Endodermal cell (in vitro differentiated cells): ENCODE results near the gene ACAP3. TPM values are rescaled to one million over a fixed set of nuclear protein-coding genes. Genes with fewer than 3 reads are reported as not detected.

Experiments
- DNase-seq: peaks from one replicate; pipeline ENCODE4 v3.0.0-alpha.2; 2017
- H3K27ac ChIP-seq: 2 replicates; pipeline ENCODE4 v1.5.1; 2013; ENCODE audit warnings: mild to moderate bottlenecking, low read depth, low read length, moderate library complexity
- H3K27me3 ChIP-seq: 2 replicates; pipeline ENCODE4 v1.6.1; 2013; ENCODE audit warnings: mild to moderate bottlenecking, low read length, moderate library complexity; ENCODE audit not compliant: insufficient read depth, control insufficient read depth, poor library complexity, severe bottlenecking
- H3K36me3 ChIP-seq: 2 replicates; pipeline ENCODE4 v1.7.0; 2013; ENCODE audit warnings: mild to moderate bottlenecking, low read length, moderate library complexity; ENCODE audit not compliant: control insufficient read depth, insufficient read depth
- H3K4me1 ChIP-seq: one replicate; pipeline ENCODE4 v1.7.0; 2013; ENCODE audit warnings: low read length; ENCODE audit not compliant: control insufficient read depth, insufficient read depth
- H3K4me3 ChIP-seq: 2 replicates; pipeline ENCODE4 v1.5.1; 2013; ENCODE audit warnings: mild to moderate bottlenecking, low read length, moderate library complexity
- H3K9ac ChIP-seq: 2 replicates; pipeline ENCODE4 v1.6.1; 2013; ENCODE audit warnings: mild to moderate bottlenecking, low read length, moderate library complexity; ENCODE audit not compliant: poor library complexity, severe bottlenecking; ENCODE audit errors: extremely low read depth
- H3K9me3 ChIP-seq: 2 replicates; pipeline ENCODE4 v1.6.1; 2013; ENCODE audit warnings: mild to moderate bottlenecking, low read length, moderate library complexity; ENCODE audit not compliant: control insufficient read depth
- H3K27ac Mint-ChIP-seq: 2 replicates; pipeline ENCODE4 v1.8.0; 2020; ENCODE audit warnings: mixed read lengths
- H3K27me3 Mint-ChIP-seq: 2 replicates; pipeline ENCODE4 v1.8.0; 2021; ENCODE audit warnings: mild to moderate bottlenecking, mixed read lengths; ENCODE audit not compliant: insufficient read depth
- H3K36me3 Mint-ChIP-seq: 2 replicates; pipeline ENCODE4 v1.8.0; 2020; ENCODE audit warnings: low read depth, mixed read lengths
- H3K4me1 Mint-ChIP-seq: 2 replicates; pipeline ENCODE4 v1.8.0; 2020; ENCODE audit warnings: mixed read lengths
- H3K4me3 Mint-ChIP-seq: 2 replicates; pipeline ENCODE4 v1.8.0; 2020; ENCODE audit warnings: mild to moderate bottlenecking, moderate library complexity, mixed read lengths
- H3K9me3 Mint-ChIP-seq: 2 replicates; pipeline ENCODE4 v1.8.0; 2020; ENCODE audit warnings: mild to moderate bottlenecking, mixed read lengths
- WGBS, 2 experiments: methylation state at CpG; one replicate each; pipeline versions ENCODE4 v1.1.5 to v1.1.7; 2013; ENCODE audit warnings: missing lambda C conversion rate in 2 of 2, mixed read lengths in 1 of 2; ENCODE audit not compliant: insufficient coverage in 1 of 2, insufficient read length in 1 of 2; 5-methylcytosine and 5-hydroxymethylcytosine counted together
- total RNA-seq, 2 donors: library from RNA; stranded (reverse); fragmentation: NEBNext Ultra II Directional in 1 of 2; extraction: Animal tissue kit (Norgen Biotek cat#: 25700) in 1 of 2; gene quantifications; 2 replicates in 1 of 2; 3 replicates in 1 of 2; pipeline ENCODE4 v1.2.1, GENCODE V29; 2021
- TF ChIP-seq, protein P1 (sequence below): fragments of 200-600 bp; sonication (generic); conservative IDR thresholded peaks from 2 replicates; pipeline ENCODE4 v1.5.0; 2021; ENCODE audit warnings: antibody characterized with exemption, mild to moderate bottlenecking

The ACAP3 gene
- total RNA-seq, 2 donors from 2014 or later: 36.8 to 43.5 TPM

DNA sequence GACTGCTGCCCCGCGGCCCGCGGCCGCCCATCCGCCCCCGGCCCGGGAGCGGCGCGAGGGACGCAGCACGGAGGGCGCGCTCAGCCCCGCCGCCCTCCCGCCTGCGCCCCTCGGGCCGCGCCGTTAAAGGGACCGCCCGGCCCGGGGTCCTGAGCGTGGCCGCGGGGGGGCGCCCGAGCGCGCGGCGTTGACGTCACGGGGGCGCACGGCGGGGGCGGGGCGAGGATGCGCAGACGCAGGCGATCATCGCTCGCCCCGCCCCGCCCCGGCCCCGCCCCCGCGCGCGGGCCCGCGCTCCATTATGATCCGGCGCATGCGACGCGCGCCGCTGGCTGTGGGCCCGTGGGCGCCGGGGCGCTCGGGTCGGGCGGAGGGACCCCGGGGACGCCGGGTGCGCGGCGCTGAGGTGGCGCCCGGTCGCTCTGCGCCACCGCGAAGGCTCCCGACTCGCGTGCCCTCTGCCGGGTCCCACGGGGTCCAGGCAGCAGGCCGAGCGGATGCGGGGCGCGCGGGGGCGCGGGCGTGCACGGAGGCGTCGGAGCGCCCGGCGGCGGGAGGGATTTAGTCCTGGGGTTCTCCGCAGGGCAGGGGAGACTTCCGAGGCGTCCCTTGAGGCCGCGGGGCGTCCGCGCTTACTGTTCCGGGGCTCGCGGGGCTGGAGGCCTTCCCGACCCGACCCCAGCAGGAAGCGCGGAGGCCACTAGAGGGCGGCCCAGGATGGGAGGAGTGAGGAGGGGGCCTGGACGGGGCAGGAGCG, 41.7 kb upstream of the ACAP3 start, which contains the start of gene DVL1:
Gene DVL1 (minus strand): TSS at position 163 of the 757 bp plus-strand sequence. CDS start 353 bp downstream, outside the sequence.
- TF ChIP-seq, protein P1, sequence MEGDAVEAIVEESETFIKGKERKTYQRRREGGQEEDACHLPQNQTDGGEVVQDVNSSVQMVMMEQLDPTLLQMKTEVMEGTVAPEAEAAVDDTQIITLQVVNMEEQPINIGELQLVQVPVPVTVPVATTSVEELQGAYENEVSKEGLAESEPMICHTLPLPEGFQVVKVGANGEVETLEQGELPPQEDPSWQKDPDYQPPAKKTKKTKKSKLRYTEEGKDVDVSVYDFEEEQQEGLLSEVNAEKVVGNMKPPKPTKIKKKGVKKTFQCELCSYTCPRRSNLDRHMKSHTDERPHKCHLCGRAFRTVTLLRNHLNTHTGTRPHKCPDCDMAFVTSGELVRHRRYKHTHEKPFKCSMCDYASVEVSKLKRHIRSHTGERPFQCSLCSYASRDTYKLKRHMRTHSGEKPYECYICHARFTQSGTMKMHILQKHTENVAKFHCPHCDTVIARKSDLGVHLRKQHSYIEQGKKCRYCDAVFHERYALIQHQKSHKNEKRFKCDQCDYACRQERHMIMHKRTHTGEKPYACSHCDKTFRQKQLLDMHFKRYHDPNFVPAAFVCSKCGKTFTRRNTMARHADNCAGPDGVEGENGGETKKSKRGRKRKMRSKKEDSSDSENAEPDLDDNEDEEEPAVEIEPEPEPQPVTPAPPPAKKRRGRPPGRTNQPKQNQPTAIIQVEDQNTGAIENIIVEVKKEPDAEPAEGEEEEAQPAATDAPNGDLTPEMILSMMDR: peak; percentile 70
- no peaks in the 10 kb centered on the region for H3K9me3 Mint-ChIP-seq
- Histone ChIP-seq H3K4me3 (peak within 1 kb of the TSS; percentile 90), H3K36me3 (peaks cover 7% of the 10 kb centered on the region), H3K9me3 (no peaks in the 10 kb centered on the region), H3K27ac (peak within 1 kb of the TSS; percentile 86), H3K9ac (peak within 1 kb of the TSS; percentile 63), H3K27me3 (no peaks in the 10 kb centered on the region), H3K4me1 (peaks cover 8% of the 10 kb centered on the region)
- DNase-seq: peak; percentile 87
- peak within 1 kb of the TSS; percentile 67 for H3K4me3 Mint-ChIP-seq
- H3K36me3 Mint-ChIP-seq: no peaks in the 10 kb centered on the region
- H3K4me1 Mint-ChIP-seq: peaks cover 10% of the 10 kb centered on the region
- H3K27me3 Mint-ChIP-seq: peaks cover 6% of the 10 kb centered on the region
- no peak within 1 kb of the TSS for H3K27ac Mint-ChIP-seq
- 0% methylated on average over 28 to 118 of the region's 122 CpGs for WGBS, 2 experiments

DNA sequence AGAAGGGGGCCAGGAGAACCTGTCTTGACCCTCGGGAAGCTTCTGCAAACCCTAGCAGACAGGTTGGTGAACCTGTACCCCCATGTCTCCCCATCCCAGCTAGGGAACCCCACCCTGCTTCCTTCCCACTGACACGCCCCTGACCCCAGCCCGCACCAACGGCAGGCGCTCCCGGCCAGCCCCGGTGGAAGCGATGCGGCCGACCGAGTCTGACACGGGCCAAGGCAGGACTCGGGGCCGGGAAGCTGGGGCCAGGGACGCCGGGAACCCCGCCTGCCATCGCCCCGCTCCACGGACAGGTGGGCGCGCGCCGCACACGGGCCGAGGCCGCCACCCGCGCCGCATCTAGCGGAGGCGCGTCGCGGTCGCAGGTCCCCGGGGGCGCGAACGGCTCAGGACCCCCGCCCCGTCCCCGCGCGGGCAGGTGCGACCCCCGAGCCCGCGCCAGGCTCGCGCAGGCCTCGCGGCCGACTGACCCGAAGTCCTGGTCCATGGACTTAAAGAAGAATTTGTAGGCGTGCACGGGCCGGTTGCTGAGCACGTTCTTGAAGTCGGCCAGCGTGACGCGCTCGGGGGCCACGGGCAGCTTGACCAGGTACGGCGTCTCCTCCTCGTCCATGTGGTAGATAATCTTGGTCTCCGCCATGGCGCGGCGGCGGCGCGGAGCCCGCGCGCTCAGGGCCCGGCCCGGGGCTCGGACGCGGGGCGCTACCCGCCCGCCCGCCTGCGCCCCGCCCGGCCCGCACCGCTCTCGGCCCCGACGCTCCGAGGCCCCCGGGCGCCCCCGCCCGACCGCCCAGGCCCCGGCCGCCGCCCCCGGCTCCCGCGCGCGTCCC, 40.9 kb upstream of the ACAP3 start:
- Mint-ChIP-seq H3K4me1 (peaks cover 10% of the 10 kb centered on the region), H3K27ac (no peak overlapping the region), H3K9me3 (no peaks in the 10 kb centered on the region), H3K36me3 (no peaks in the 10 kb centered on the region), H3K4me3 (peak overlapping the region; percentile 67), H3K27me3 (no peaks in the 10 kb centered on the region)
- TF ChIP-seq, protein P1: no peak
- Histone ChIP-seq H3K9me3 (no peaks in the 10 kb centered on the region), H3K27ac (no peak overlapping the region), H3K4me3 (peak overlapping the region; percentile 90), H3K36me3 (peaks cover 7% of the 10 kb centered on the region), H3K9ac (peak overlapping the region; percentile 63), H3K27me3 (no peaks in the 10 kb centered on the region), H3K4me1 (peaks cover 8% of the 10 kb centered on the region)
- WGBS, 2 experiments: 1 to 2% methylated on average over 23 to 109 of the region's 109 CpGs
- DNase-seq: peak; percentile 73

DNA sequence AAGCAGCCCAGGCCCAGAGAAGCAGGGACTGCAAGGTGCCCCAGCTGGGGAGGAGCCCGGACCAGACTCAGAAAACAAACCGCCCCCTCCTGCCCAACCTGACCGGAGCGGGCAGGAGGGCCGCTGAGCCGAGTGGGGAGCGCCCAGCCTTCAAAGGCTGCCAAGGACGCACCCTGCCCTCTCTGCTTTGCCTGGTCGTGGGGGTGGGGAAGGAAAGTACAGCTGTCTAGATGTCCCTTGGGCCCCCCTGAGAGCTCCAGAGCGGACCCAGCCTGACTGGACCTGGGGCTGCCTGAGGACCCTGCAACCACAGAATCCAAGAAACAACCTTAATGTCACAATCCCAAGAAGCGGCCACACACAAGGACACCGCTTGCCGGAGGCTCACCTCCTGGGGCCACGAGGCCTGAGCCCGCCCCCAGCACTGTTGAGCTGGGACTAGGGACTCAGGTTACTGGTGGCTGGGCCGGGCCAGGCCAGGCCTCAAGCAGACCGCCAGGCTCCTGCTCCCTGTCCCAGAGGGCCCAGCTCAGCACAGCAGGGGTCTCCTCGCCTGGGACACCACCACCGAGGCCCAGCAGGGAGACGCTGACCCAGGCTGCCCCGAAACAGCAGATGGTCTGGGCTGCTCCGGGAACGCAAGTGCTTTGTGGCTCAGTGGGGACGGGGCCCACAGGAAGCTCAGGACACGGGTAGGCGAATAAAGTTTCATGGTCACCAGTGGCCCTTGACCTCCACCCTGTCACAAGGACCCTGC, 40.1 kb upstream of the ACAP3 start:
- Mint-ChIP-seq H3K9me3 (no peaks in the 10 kb centered on the region), H3K27me3 (no peaks in the 10 kb centered on the region), H3K4me1 (peaks cover 10% of the 10 kb centered on the region), H3K27ac (no peak overlapping the region), H3K36me3 (no peaks in the 10 kb centered on the region), H3K4me3 (peak overlapping the region; percentile 67)
- peak overlapping the region; percentile 90 for H3K4me3 ChIP-seq
- no peaks in the 10 kb centered on the region for H3K9me3 ChIP-seq
- TF ChIP-seq, protein P1: no peak
- H3K36me3 ChIP-seq: peaks cover 5% of the 10 kb centered on the region
- H3K27ac ChIP-seq: no peak overlapping the region
- no peaks in the 10 kb centered on the region for H3K27me3 ChIP-seq
- DNase-seq: peak; percentile 86
- WGBS, 2 experiments: 21 to 34% methylated on average over 15 to 26 of the region's 26 CpGs
- H3K4me1 ChIP-seq: peaks cover 5% of the 10 kb centered on the region
- H3K9ac ChIP-seq: peak overlapping the region; percentile 63
